ENCODE results near the gene SPOCD1.

SPOCD1 gene

GRCh38 chr1:31805318-31805717 lies 10.5 kb downstream of the SPOCD1 start:
- intact Hi-C loops (cut with DNase I): no loop called here
- peak in 15 of 42 donors; percentile 0 to 35 (median 9) for DNase-seq

- DNase-seq: no peak
- intact Hi-C loops (cut with DNase I): no loop called here
These were observed 11.7 kb downstream of the SPOCD1 start for GRCh38 chr1:31804098-31804497.

GRCh38 chr1:31803610-31804009 lies 12.2 kb downstream of the SPOCD1 start:
- DNase-seq: peak in 3 of 42 donors; percentile 2 to 42 (median 24)
- intact Hi-C loops (cut with DNase I): no loop called here

GRCh38 chr1:31802190-31803150 lies 13.4 kb downstream of the SPOCD1 start:
- intact Hi-C loops (cut with DNase I): no loop called here

GRCh38 chr1:31801458-31801857 lies 14.4 kb downstream of the SPOCD1 start:
- peak in 12 of 42 donors; percentile 1 to 36 (median 9) for DNase-seq
- intact Hi-C loops (cut with DNase I): no loop called here

More at GRCh38 chr1:31802190-31803150, 13.4 kb downstream of the SPOCD1 start:
- peak in 16 of 42 donors; percentile 5 to 53 (median 13) for DNase-seq

GRCh38 chr1:31800674-31800967 lies 15.2 kb downstream of the SPOCD1 start:
- intact Hi-C loops (cut with DNase I): no loop called here
- DNase-seq: peak in 5 of 42 donors; percentile 0 to 33 (median 21)

GRCh38 chr1:31799895-31800673 lies 15.7 kb downstream of the SPOCD1 start:
- intact Hi-C loops (cut with DNase I): loop anchor here (10.0 kb wide), 1 partner anchor 165 kb away; no protein-coding TSS in a partner anchor
- peak in 21 of 42 donors; percentile 2 to 39 (median 10) for DNase-seq

- DNase-seq: peak in 19 of 42 donors; percentile 1 to 36 (median 8)
- intact Hi-C loops (cut with DNase I): loop anchor here (10.0 kb wide), 1 partner anchor 165 kb away; no protein-coding TSS in a partner anchor
These were observed 16.5 kb downstream of the SPOCD1 start for GRCh38 chr1:31799196-31799894.

- intact Hi-C loops (cut with DNase I): loop anchor here (10.0 kb wide), 1 partner anchor 166 kb away; no protein-coding TSS in a partner anchor
These were observed 17.2 kb downstream of the SPOCD1 start for GRCh38 chr1:31798433-31799195.

GRCh38 chr1:31798086-31798432 lies 17.8 kb downstream of the SPOCD1 start:
- intact Hi-C loops (cut with DNase I): loop anchor here (10.0 kb wide), 1 partner anchor 167 kb away; no protein-coding TSS in a partner anchor
- peak in 11 of 42 donors; percentile 2 to 31 (median 6) for DNase-seq

More at GRCh38 chr1:31798433-31799195, 17.2 kb downstream of the SPOCD1 start:
- DNase-seq: peak in 18 of 42 donors; percentile 1 to 47 (median 14)

GRCh38 chr1:31797216-31797615 lies 18.6 kb downstream of the SPOCD1 start:
- peak in 8 of 42 donors; percentile 3 to 27 (median 8) for DNase-seq
- intact Hi-C loops (cut with DNase I): loop anchor here (10.0 kb wide), 1 partner anchor 168 kb away; no protein-coding TSS in a partner anchor

- DNase-seq: peak in 7 of 42 donors; percentile 1 to 10 (median 5)
These were observed 19.1 kb downstream of the SPOCD1 start for GRCh38 chr1:31796707-31797106.

GRCh38 chr1:31795801-31796621 lies 19.8 kb downstream of the SPOCD1 start:
- DNase-seq: peak in 35 of 42 donors; percentile 30 to 87 (median 63)
- intact Hi-C loops (cut with DNase I): loop anchor here (10.0 kb wide), 1 partner anchor 169 kb away; no protein-coding TSS in a partner anchor

More at GRCh38 chr1:31796707-31797106, 19.1 kb downstream of the SPOCD1 start:
- intact Hi-C loops (cut with DNase I): loop anchor here (10.0 kb wide), 1 partner anchor 168 kb away; no protein-coding TSS in a partner anchor

- peak in 10 of 42 donors; percentile 2 to 39 (median 12) for DNase-seq
- intact Hi-C loops (cut with DNase I): loop anchor here (10.0 kb wide), 1 partner anchor 170 kb away; no protein-coding TSS in a partner anchor
These were observed 20.6 kb downstream of the SPOCD1 start for GRCh38 chr1:31795096-31795675.

GRCh38 chr1:31793586-31794285 lies 22.1 kb downstream of the SPOCD1 start:
- peak in 16 of 42 donors; percentile 3 to 41 (median 15) for DNase-seq
- intact Hi-C loops (cut with DNase I): loop anchor here (10.0 kb wide), 1 partner anchor 171 kb away; no protein-coding TSS in a partner anchor

GRCh38 chr1:31793086-31793485 lies 22.7 kb downstream of the SPOCD1 start:
- DNase-seq: peak in 13 of 42 donors; percentile 0 to 27 (median 14)
- intact Hi-C loops (cut with DNase I): loop anchor here (10.0 kb wide), 1 partner anchor 172 kb away; no protein-coding TSS in a partner anchor
